HG03575 (cell line): ENCODE measurements around the gene EHMT1.

Experiments
- ATAC-seq: cut with Tn5 transposase; IDR thresholded peaks from one replicate; pipeline ENCODE4 v1.9.1; 2021; ENCODE audit not compliant: unreplicated experiment, insufficient number of reproducible peaks, low FRiP score; ENCODE audit errors: extremely low read depth

Gene EHMT1

GRCh38 chr9:137639303-137640051, 20.7 kb downstream of the EHMT1 start:
- no peak for ATAC-seq

DNA sequence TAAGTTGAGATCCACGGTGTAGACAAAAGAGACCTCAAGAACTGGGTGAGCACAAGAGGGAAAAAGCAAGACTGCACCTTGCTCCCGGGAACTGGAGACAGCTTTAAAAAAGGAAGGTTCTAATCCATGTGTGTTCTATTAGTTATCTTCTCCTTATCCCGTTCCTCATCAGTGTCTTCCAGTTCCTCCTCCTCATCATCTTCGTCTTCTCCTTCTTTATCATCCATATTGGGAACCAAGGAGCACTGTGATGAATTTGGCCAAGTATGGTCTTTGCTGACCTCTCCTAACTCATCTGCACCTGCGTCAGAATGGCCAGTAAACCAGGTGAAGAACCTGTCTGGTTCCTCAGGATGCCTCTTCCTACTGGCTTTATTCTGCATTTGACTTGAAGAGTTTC, 22.1 kb downstream of the EHMT1 start:
- ATAC-seq: no peak

- no peak for ATAC-seq
Observed at GRCh38 chr9:137642118-137642601, 23.4 kb downstream of the EHMT1 start.

GRCh38 chr9:137642892-137643291, 24.1 kb downstream of the EHMT1 start:
- ATAC-seq: no peak

DNA sequence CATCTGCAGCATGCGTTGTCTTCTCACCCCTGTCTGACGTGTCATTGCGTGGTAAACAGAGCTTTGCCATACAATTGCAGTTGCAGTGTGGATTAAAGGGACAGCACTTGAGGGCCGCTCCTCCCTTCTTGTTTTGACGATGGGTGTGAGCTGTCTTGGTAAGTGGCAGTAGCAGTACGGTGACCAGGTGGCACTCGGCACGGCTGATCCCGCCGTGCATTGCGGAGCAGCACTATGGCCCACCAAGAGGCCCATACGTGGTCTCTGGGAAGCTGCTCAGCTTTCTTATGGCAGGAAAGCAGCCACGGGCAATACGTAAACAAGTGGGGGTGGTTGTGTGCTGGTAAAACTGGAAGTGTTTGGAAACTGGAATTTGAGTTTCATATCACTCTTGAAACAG, 25.1 kb downstream of the EHMT1 start:
- no peak for ATAC-seq

- ATAC-seq: no peak
Observed at GRCh38 chr9:137645211-137645610, 26.4 kb downstream of the EHMT1 start.

DNA sequence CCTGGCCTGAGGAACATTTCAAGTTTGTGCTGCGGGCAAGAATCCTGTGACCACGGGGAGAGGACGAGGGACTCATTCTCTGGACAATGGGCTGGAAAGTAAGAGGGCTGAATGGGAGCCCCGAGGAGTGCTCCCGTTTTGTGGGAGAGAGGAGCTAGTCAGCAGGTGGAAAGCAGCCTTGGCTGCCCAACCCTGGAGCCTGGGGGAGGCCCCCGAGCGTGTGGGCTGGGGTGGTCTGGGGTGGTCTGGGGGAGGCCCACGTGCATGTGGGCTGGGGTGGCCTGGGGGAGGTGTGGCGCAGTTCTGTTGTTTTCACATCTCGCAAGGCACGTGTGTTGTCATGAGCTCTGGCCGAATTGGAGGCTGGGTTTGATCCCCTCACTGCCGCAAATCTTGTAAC, 27.5 kb downstream of the EHMT1 start:
- ATAC-seq: no peak

DNA sequence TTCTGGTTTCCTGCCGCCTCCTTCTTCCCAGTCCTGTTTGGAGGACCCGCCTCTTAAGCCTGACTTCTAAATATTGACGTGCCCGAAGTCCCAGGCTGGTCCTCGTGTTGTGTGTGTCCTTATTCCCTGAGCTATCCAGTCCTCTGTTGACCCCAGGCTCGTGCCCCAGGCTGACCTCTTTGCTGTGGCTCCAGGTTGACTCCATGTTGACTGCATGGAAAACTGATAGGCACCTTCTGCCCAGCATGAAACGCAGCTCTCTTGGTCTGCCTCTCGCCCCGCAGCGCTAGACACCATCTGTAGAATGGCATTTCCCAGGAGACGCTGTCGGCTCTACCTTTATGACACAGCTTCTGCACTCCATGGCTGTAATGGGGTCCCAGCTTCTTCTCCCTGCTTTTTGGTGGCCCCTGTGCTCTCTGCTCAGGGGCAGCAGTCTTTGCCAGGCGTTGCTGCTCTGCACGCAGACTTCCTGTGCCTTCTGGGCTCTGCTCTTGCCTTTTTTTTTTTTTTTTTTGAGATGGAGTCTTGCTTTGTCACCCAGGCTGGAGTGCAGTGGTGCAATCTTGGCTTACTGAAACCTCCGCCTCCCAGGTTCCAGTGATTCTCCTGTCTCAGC, 28.4 kb downstream of the EHMT1 start:
- no peak for ATAC-seq

- ATAC-seq: no peak
Observed at GRCh38 chr9:137648396-137648795, 29.6 kb downstream of the EHMT1 start.

GRCh38 chr9:137649553-137649952, 30.7 kb downstream of the EHMT1 start:
- no peak for ATAC-seq

DNA sequence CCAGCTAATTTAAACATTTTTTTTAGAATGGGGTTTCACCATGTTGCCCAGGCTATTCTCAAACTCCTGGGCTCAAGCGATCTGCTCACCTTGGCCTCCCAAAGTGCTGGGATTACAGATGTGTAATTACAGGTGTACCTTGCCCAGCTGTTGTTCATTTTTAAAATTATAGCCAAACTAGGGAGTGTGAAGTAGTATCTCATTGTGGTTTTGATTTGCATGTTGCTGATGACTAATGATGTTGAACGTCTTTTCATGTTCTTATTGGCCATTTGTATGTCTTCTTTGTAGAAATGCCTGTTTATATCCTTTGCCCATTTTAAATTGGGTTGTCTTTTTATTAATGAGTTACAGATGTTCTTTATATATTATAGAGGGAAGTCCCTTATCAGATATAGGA, 31.5 kb downstream of the EHMT1 start:
- no peak for ATAC-seq

- ATAC-seq: no peak
Observed at GRCh38 chr9:137650779-137651178, 32.0 kb downstream of the EHMT1 start.

GRCh38 chr9:137656416-137656815, 37.6 kb downstream of the EHMT1 start:
- ATAC-seq: no peak

- ATAC-seq: no peak
Observed at GRCh38 chr9:137657606-137658005, 38.8 kb downstream of the EHMT1 start.

DNA sequence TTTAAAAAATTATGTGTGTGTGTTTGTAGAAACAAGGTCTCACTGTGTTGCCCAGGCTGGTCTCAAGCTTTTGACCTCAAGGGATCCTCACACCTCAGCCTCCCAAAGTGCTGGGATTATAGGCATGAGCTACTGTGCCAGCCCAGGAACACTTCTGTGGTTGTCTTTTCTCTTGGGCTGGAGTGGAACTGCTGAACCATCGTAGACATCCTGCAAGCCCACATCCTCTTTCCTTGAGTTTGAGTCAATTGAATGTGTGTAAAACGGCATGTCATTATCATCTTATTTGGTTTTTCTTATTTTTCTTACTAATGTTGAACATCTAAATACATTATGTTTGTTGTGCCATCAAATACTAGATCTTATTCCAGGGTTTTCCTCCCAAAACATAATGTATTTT, 40.0 kb downstream of the EHMT1 start:
- no peak for ATAC-seq

DNA sequence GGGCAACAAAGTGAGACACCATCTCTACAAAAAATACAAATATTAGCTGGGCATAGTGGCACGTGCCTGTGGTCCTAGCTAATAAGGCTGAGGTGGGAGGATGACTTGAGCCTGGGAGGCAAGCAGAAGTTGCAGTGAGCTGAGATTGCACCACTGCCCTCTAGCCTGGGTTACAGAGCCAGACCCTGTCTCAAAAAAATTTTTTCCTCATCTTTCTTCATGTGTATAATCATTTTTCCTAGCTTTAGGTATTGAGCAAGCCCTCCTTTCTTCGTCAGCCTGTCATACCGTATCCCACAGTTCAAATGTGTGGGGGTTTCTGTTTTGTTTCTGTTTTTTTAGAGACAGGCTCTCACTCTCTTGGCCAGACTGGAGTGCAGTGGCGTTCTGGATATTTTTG, 41.3 kb downstream of the EHMT1 start:
- no peak for ATAC-seq

DNA sequence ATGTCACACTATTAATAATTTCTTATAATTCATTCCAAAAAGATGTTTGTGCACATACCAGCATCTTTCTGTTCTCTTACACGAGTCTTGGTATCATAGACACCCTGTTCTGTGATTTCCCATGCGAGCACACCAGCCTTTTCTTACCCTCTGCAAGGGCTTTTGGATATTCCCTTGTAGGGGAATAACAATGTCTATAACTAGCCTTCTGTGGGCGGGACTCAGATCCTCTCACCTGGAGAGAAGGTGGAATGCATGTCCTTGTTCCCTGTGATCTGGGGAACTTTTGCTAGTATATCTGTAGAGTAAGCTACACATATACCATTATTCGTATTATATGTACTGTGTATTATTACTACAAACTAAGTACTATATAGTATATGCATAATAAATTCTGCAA, 44.8 kb downstream of the EHMT1 start:
- ATAC-seq: no peak

DNA sequence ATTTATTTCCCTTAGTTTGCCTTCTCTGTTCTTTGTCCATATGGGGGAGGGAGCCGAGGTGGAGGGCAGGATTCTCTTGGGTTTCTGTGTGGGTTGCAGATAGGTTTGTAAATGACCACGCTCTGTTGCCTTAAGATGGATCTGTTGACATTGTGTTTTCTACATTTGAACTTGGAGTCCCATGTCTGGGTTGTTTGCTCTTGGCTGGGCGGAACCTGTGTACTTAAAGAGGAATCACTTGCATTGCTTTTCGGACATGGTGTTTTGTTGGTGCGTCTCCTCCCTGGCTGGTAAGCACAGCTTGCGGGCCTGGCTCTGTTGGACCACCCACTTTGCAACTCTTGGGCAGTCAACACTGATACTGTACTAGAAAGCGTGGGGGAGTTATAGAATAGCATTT, 45.9 kb downstream of the EHMT1 start:
- no peak for ATAC-seq

DNA sequence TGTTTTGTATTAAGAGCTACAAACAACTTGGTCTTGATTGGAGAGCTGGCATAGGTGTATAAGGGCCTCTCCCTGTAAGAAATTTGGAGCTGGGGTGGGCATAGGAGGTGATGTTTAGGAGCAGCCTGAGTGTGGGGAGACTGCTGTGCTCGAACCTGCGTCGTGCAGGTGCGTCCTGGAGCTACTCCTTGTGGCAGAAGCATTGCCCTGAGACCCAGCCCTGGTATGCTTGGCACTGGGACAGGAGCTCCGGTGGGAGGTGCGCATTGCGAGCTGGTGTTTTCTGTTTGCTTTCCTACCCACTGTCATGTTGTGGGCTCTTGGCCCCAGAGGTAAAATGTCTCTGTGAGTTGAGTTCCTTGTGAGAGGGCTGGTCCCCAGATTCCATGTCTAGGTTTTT, 46.4 kb downstream of the EHMT1 start:
- no peak for ATAC-seq

GRCh38 chr9:137665697-137666512, 47.1 kb downstream of the EHMT1 start:
- ATAC-seq: no peak
